Measurements from ENCODE around the gene ITGA2.

The ITGA2 gene

GRCh38 chr5:53120165-53120564 is 131.0 kb downstream of the ITGA2 start:
- Mint-ChIP-seq H3K4me1 (no peaks in the 10 kb centered on the region), H3K36me3 (peaks cover 1% of the 10 kb centered on the region), H3K27ac (no peak overlapping the region), H3K4me3 (no peak overlapping the region), H3K9me3 (no peaks in the 10 kb centered on the region), H3K27me3 (peaks cover 2% of the 10 kb centered on the region)
- DNase-seq (ENCODE audit: low spot score in 2 of 2) (no peak), ATAC-seq (ENCODE audit: low read depth) (no peak)

- H3K36me3 Mint-ChIP-seq, result no peaks in the 10 kb centered on the region
- no peak overlapping the region for H3K4me3 Mint-ChIP-seq
- H3K9me3 Mint-ChIP-seq, result no peaks in the 10 kb centered on the region
- DNase-seq (ENCODE audit: low spot score in 2 of 2) (no peak), ATAC-seq (ENCODE audit: low read depth) (no peak)
- no peaks in the 10 kb centered on the region for H3K4me1 Mint-ChIP-seq
- no peak overlapping the region for H3K27ac Mint-ChIP-seq
- H3K27me3 Mint-ChIP-seq, result peaks cover 2% of the 10 kb centered on the region
Observed at GRCh38 chr5:53123702-53124101, 134.6 kb downstream of the ITGA2 start.

GRCh38 chr5:53126521-53126920 is 137.4 kb downstream of the ITGA2 start:
- no peaks in the 10 kb centered on the region for H3K36me3 Mint-ChIP-seq
- peaks cover 1% of the 10 kb centered on the region for H3K9me3 Mint-ChIP-seq
- no peak overlapping the region for H3K4me3 Mint-ChIP-seq
- H3K4me1 Mint-ChIP-seq, result no peaks in the 10 kb centered on the region
- H3K27me3 Mint-ChIP-seq, result peaks cover 2% of the 10 kb centered on the region
- DNase-seq (ENCODE audit: low spot score in 2 of 2), result no peak
- H3K27ac Mint-ChIP-seq, result no peak overlapping the region
- ATAC-seq (ENCODE audit: low read depth), result no peak

- Mint-ChIP-seq H3K36me3 (no peaks in the 10 kb centered on the region), H3K27ac (no peak overlapping the region), H3K4me1 (no peaks in the 10 kb centered on the region), H3K27me3 (peaks cover 2% of the 10 kb centered on the region), H3K9me3 (peaks cover 1% of the 10 kb centered on the region), H3K4me3 (no peak overlapping the region)
- DNase-seq (ENCODE audit: low spot score in 2 of 2), result no peak
- ATAC-seq (ENCODE audit: low read depth), result no peak
Observed at GRCh38 chr5:53127107-53127506, 138.0 kb downstream of the ITGA2 start.

- peaks cover 1% of the 10 kb centered on the region for H3K9me3 Mint-ChIP-seq
- no peak for ATAC-seq (ENCODE audit: low read depth)
Observed at GRCh38 chr5:53128481-53128880, 139.3 kb downstream of the ITGA2 start.

GRCh38 chr5:53130266-53130665 is 141.1 kb downstream of the ITGA2 start:
- no peak overlapping the region for H3K4me3 Mint-ChIP-seq
- no peak for ATAC-seq (ENCODE audit: low read depth)
- H3K36me3 Mint-ChIP-seq, result no peaks in the 10 kb centered on the region
- H3K27ac Mint-ChIP-seq, result no peak overlapping the region
- H3K27me3 Mint-ChIP-seq, result peaks cover 1% of the 10 kb centered on the region
- no peaks in the 10 kb centered on the region for H3K4me1 Mint-ChIP-seq
- DNase-seq (ENCODE audit: low spot score in 2 of 2), result no peak
- H3K9me3 Mint-ChIP-seq, result peaks cover 1% of the 10 kb centered on the region

More at GRCh38 chr5:53128481-53128880, 139.3 kb downstream of the ITGA2 start:
- Mint-ChIP-seq H3K27ac (no peak overlapping the region), H3K36me3 (no peaks in the 10 kb centered on the region), H3K4me1 (no peaks in the 10 kb centered on the region), H3K27me3 (peaks cover 2% of the 10 kb centered on the region), H3K4me3 (no peak overlapping the region)
- DNase-seq (ENCODE audit: low spot score in 2 of 2), result no peak

- Mint-ChIP-seq H3K27me3 (peaks cover 1% of the 10 kb centered on the region), H3K9me3 (peaks cover 1% of the 10 kb centered on the region), H3K27ac (no peak overlapping the region), H3K36me3 (no peaks in the 10 kb centered on the region), H3K4me3 (no peak overlapping the region), H3K4me1 (no peaks in the 10 kb centered on the region)
- ATAC-seq (ENCODE audit: low read depth), result no peak
- DNase-seq (ENCODE audit: low spot score in 2 of 2), result no peak
Observed at GRCh38 chr5:53133020-53133419, 143.9 kb downstream of the ITGA2 start.
